Measurements from ENCODE around the gene JARID2.
"Not testable (repeated sequence)": the region's sequence is repeated elsewhere in the genome, so short reads cannot be mapped to it uniquely, and the experiment has no call there.

JARID2 gene

DNA sequence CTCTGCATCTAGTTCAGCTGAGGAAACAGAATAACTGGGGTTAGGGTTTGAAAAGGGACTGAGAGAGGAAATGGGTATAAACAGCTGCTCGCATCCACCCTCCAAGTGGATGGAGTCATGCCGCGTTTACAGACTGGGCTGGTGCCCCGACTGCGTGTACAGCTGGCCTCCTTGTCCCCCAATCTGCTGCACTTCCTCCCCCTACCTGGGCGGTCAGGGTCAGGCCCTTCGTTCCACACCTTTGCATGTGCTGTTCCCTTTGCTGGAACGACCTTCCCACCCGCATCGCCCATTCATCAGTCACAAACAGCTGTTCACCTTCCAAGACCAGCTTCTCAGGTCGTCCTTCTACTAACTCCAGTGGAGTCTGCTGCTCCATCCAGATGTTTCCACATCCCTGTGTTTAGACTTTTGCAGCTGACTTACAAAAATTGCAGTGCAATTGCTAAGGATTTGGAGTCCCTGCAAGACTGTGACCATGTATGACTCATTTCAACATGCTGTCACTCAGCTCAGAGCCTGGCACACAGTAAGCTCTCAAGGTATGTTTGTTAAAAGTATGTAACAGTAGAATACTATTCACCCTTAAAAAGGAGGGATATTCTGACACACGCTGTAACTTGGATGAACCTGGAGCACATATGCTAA, 287.6 kb downstream of the JARID2 start:
- DNase-seq (ENCODE audit: insufficient read length, low spot score) = no peak
- TF ChIP-seq SPI1 (IDR thresholded peaks at IDR 0.05; ENCODE audit: low read depth, low read length) (no peak), POU2F2 (IDR thresholded peaks at IDR 0.05; ENCODE audit: low read depth, low read length) (no peak)
- FAIRE-seq = no peak

DNA sequence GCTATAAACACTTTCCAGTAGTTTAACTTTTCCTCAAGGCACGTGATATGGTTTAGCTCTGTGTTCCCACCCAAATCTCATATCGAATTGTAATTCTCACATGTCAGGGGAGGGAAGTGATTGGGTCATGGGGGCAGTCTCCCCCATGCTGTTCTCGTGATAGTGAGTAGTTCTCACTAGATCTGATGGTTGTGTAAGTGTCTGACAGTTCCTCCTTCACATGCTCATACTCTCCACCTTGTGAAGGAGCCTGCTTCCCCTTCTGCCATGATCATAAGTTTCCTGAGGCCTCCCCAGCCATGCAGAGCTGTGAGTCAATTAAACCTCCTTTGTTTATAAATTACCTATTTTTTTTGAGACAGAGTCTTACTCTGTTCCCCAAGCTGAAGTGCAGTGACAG, 289.1 kb downstream of the JARID2 start:
- FAIRE-seq = peak; percentile 50
- TF ChIP-seq TAF1 (IDR thresholded peaks at IDR 0.05; ENCODE audit: low read depth, low read length) = no peak
- TF ChIP-seq POLR2AphosphoS5 (IDR thresholded peaks at IDR 0.05; ENCODE audit: low read depth, low read length) = no peak
- TF ChIP-seq PAX5 (IDR thresholded peaks at IDR 0.05; ENCODE audit: insufficient read depth, low read length, severe bottlenecking) = no peak
- no peak for DNase-seq (ENCODE audit: insufficient read length, low spot score)

GRCh38 chr6:15535495-15536197, 289.8 kb downstream of the JARID2 start:
- DNase-seq (ENCODE audit: insufficient read length, low spot score) (no peak), FAIRE-seq (no peak)
- no peak for TF ChIP-seq TAF1 (IDR thresholded peaks at IDR 0.05; ENCODE audit: low read depth, low read length)
- no peak for TF ChIP-seq POLR2AphosphoS5 (IDR thresholded peaks at IDR 0.05; ENCODE audit: low read depth, low read length)
- no peak for TF ChIP-seq POU2F2 (IDR thresholded peaks at IDR 0.05; ENCODE audit: low read depth, low read length)
- TF ChIP-seq POLR2A (IDR thresholded peaks at IDR 0.05; ENCODE audit: low read depth, low read length) = no peak
- TF ChIP-seq PAX5 (IDR thresholded peaks at IDR 0.05; ENCODE audit: insufficient read depth, low read length, severe bottlenecking) = no peak
- TF ChIP-seq SPI1 (IDR thresholded peaks at IDR 0.05; ENCODE audit: low read depth, low read length) = no peak

GRCh38 chr6:15536198-15536955, 290.5 kb downstream of the JARID2 start:
- DNase-seq (ENCODE audit: insufficient read length, low spot score) (no peak), FAIRE-seq (no peak)
- TF ChIP-seq PAX5 (IDR thresholded peaks at IDR 0.05; ENCODE audit: insufficient read depth, low read length, severe bottlenecking) = no peak
- TF ChIP-seq SPI1 (IDR thresholded peaks at IDR 0.05; ENCODE audit: low read depth, low read length) = no peak
- no peak for TF ChIP-seq POLR2AphosphoS5 (IDR thresholded peaks at IDR 0.05; ENCODE audit: low read depth, low read length)
- TF ChIP-seq TAF1 (IDR thresholded peaks at IDR 0.05; ENCODE audit: low read depth, low read length) = no peak
- TF ChIP-seq POLR2A (IDR thresholded peaks at IDR 0.05; ENCODE audit: low read depth, low read length) = no peak
- no peak for TF ChIP-seq POU2F2 (IDR thresholded peaks at IDR 0.05; ENCODE audit: low read depth, low read length)

DNA sequence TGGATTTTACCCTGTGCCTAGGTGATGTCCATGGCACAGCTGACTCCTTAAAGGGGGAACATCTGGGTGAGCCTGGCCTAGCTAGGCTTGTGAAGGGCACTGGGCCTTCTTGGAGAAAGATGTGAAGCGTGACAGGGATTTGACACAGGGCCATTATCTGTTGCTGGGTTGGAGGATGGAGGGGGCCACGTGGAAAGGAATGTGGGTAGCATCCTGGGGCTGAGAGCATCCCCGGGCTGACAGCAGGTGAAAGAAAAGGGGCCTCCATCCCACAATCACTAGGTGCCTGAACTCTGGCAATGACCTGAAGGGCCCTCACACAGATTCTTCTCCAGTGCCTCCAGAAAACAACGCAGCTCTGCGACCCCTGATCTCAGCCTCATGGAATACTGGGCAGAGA, 292.2 kb downstream of the JARID2 start:
- no peak for FAIRE-seq

GRCh38 chr6:15538766-15539495, 293.1 kb downstream of the JARID2 start:
- no peak for DNase-seq (ENCODE audit: insufficient read length, low spot score)
- TF ChIP-seq POLR2A (IDR thresholded peaks at IDR 0.05; ENCODE audit: low read depth, low read length) (no peak), SPI1 (IDR thresholded peaks at IDR 0.05; ENCODE audit: low read depth, low read length) (no peak), PAX5 (IDR thresholded peaks at IDR 0.05; ENCODE audit: insufficient read depth, low read length, severe bottlenecking) (no peak), POU2F2 (IDR thresholded peaks at IDR 0.05; ENCODE audit: low read depth, low read length) (no peak), POLR2AphosphoS5 (IDR thresholded peaks at IDR 0.05; ENCODE audit: low read depth, low read length) (no peak), TAF1 (IDR thresholded peaks at IDR 0.05; ENCODE audit: low read depth, low read length) (no peak)
- FAIRE-seq = no peak

More for the DNA sequence above, 292.2 kb downstream of the JARID2 start:
- no peak for DNase-seq (ENCODE audit: insufficient read length, low spot score)
- no peak for TF ChIP-seq POLR2AphosphoS5 (IDR thresholded peaks at IDR 0.05; ENCODE audit: low read depth, low read length)
- no peak for TF ChIP-seq POU2F2 (IDR thresholded peaks at IDR 0.05; ENCODE audit: low read depth, low read length)
- no peak for TF ChIP-seq POLR2A (IDR thresholded peaks at IDR 0.05; ENCODE audit: low read depth, low read length)
- no peak for TF ChIP-seq PAX5 (IDR thresholded peaks at IDR 0.05; ENCODE audit: insufficient read depth, low read length, severe bottlenecking)
- no peak for TF ChIP-seq TAF1 (IDR thresholded peaks at IDR 0.05; ENCODE audit: low read depth, low read length)
- TF ChIP-seq SPI1 (IDR thresholded peaks at IDR 0.05; ENCODE audit: low read depth, low read length) = no peak

DNA sequence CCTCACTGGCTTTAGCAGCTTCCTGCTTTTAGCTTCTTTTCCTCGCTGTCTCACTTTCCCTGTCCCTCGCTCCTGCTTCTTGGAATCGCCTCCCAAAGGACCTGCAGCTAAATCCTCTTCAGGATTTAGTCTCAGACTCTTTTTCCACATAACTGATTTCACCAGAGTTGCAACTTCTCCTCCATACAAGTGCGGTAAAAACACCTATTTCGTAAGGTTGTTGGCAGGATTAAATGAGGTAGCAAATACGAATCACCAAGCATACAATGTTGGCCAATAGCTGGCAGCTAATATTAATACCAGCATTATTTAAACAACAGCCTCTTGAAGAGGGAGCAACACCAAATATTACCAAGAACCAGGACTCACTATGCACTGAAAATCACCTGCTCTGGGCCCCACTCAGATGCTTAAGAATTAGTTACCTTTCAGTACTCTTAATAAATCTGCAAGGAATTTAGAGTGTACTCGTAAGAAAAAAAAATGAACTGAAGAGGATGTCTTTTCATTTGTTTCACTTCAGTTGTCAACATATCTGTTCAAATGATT, 293.9 kb downstream of the JARID2 start:
- FAIRE-seq = no peak
- DNase-seq (ENCODE audit: insufficient read length, low spot score) = no peak
- TF ChIP-seq PAX5 (IDR thresholded peaks at IDR 0.05; ENCODE audit: insufficient read depth, low read length, severe bottlenecking) = no peak
- TF ChIP-seq POLR2A (IDR thresholded peaks at IDR 0.05; ENCODE audit: low read depth, low read length) = no peak
- TF ChIP-seq POLR2AphosphoS5 (IDR thresholded peaks at IDR 0.05; ENCODE audit: low read depth, low read length) = no peak
- no peak for TF ChIP-seq POU2F2 (IDR thresholded peaks at IDR 0.05; ENCODE audit: low read depth, low read length)
- no peak for TF ChIP-seq SPI1 (IDR thresholded peaks at IDR 0.05; ENCODE audit: low read depth, low read length)
- TF ChIP-seq TAF1 (IDR thresholded peaks at IDR 0.05; ENCODE audit: low read depth, low read length) = no peak

GRCh38 chr6:15543332-15543917, 297.6 kb downstream of the JARID2 start:
- not testable (repeated sequence) for DNase-seq (ENCODE audit: insufficient read length, low spot score); FAIRE-seq

GRCh38 chr6:15544321-15544900, 298.5 kb downstream of the JARID2 start:
- TF ChIP-seq POLR2A (IDR thresholded peaks at IDR 0.05; ENCODE audit: low read depth, low read length) (no peak), PAX5 (IDR thresholded peaks at IDR 0.05; ENCODE audit: insufficient read depth, low read length, severe bottlenecking) (no peak)
- no peak for DNase-seq (ENCODE audit: insufficient read length, low spot score)
- no peak for FAIRE-seq
